H1 (cell line): ENCODE data around the gene TUBGCP2. TPM values are rescaled to one million over a fixed set of nuclear protein-coding genes. Genes with fewer than 3 reads are reported as not detected.

ENCODE experiments used
- CTCF ChIA-PET: fragments of 300-600 bp; sonication (Branson Sonifier 250); formaldehyde crosslinking; loops from one replicate; lab custom pipeline; 2021; ENCODE audit not compliant: partially characterized antibody; lab: Charles Lee
- POLR2A ChIA-PET: fragments of 300-600 bp; sonication (Branson Sonifier 250); formaldehyde crosslinking; loops from one replicate; lab custom pipeline; 2021; ENCODE audit warnings: inconsistent platforms; ENCODE audit not compliant: partially characterized antibody; lab: Charles Lee
- DNase-seq, 2 experiments: peaks; one replicate each; pipeline versions ENCODE4 v3.0.0 to v3.0.0-alpha.2; 2010 to 2022; ENCODE audit warnings: low spot score in 2 of 2, low read depth in 1 of 2, mixed read lengths in 1 of 2
- FAIRE-seq: peaks from 2 replicates; lab custom pipeline; 2011; peaks lifted over from hg19 to GRCh38; lab: Jason Lieb, UNC
- H2AFZ ChIP-seq: 2 replicates; pipeline ENCODE4 v1.8.1; 2012; ENCODE audit warnings: low read length, inconsistent platforms
- H2AK5ac ChIP-seq: 2 replicates; pipeline ENCODE4 v1.6.1; 2013; ENCODE audit warnings: low read depth, low read length
- H2BK120ac ChIP-seq: replicated peaks from 2 replicates; pipeline ENCODE3; 2013; ENCODE audit warnings: low read depth, low read length, inconsistent platforms
- H2BK12ac ChIP-seq: 2 replicates; pipeline ENCODE4 v1.6.1; 2013; ENCODE audit warnings: low read depth, low read length
- H2BK15ac ChIP-seq: 2 replicates; pipeline ENCODE4 v1.6.1; 2013; ENCODE audit warnings: low read length
- H2BK20ac ChIP-seq: 2 replicates; pipeline ENCODE4 v1.6.1; 2013; ENCODE audit warnings: low read length
- H2BK5ac ChIP-seq: 2 replicates; pipeline ENCODE4 v1.6.1; 2013; ENCODE audit warnings: low read depth, low read length
- H3K14ac ChIP-seq: 2 replicates; pipeline ENCODE4 v1.6.1; 2013; ENCODE audit warnings: inconsistent platforms; ENCODE audit not compliant: insufficient read length
- H3K18ac ChIP-seq: 2 replicates; pipeline ENCODE4 v1.6.1; 2013; ENCODE audit warnings: low read length; ENCODE audit errors: extremely low read depth
- H3K23ac ChIP-seq: 2 replicates; pipeline ENCODE4 v1.6.1; 2013; ENCODE audit warnings: inconsistent platforms; ENCODE audit not compliant: insufficient read length
- H3K23me2 ChIP-seq: 2 replicates; pipeline ENCODE4 v1.6.1; 2013; ENCODE audit warnings: low read depth, low read length
- H3K27ac ChIP-seq: 2 replicates; pipeline ENCODE4 v1.6.1; 2011; ENCODE audit warnings: low read depth, low read length, inconsistent platforms
- H3K27me3 ChIP-seq, 4 experiments: replicated peaks in 1 of 4; 1 replicate in 1 of 4; 2 replicates in 3 of 4; pipeline versions ENCODE4 v1.6.1 to v1.8.1; 2011 to 2013; ENCODE audit warnings: low read length in 3 of 4, mild to moderate bottlenecking in 3 of 4, inconsistent platforms in 2 of 4, mixed read lengths in 2 of 4, moderate library complexity in 1 of 4; ENCODE audit not compliant: control insufficient read depth in 3 of 4, insufficient read depth in 3 of 4; ENCODE audit errors: extremely low read depth in 1 of 4
- H3K36me3 ChIP-seq, 4 experiments: 2 replicates each; pipeline versions ENCODE4 v1.6.1 to v1.8.1; 2011 to 2013; ENCODE audit warnings: mild to moderate bottlenecking in 4 of 4, low read length in 3 of 4, moderate library complexity in 2 of 4, control low read depth in 1 of 4, inconsistent platforms in 1 of 4; ENCODE audit not compliant: insufficient read depth in 4 of 4, control insufficient read depth in 2 of 4
- H3K4ac ChIP-seq: replicated peaks from 2 replicates; pipeline ENCODE3; 2013; ENCODE audit warnings: low read length, low read depth, mixed read lengths, inconsistent platforms; ENCODE audit not compliant: insufficient read length
- H3K4me1 ChIP-seq, 4 experiments: replicated peaks in 1 of 4; 1 replicate in 1 of 4; 2 replicates in 3 of 4; pipeline versions ENCODE4 v1.6.1 to v1.8.1; 2011 to 2013; ENCODE audit warnings: low read length in 3 of 4, inconsistent platforms in 2 of 4, mixed read lengths in 1 of 4; ENCODE audit not compliant: insufficient read depth in 4 of 4, control insufficient read depth in 3 of 4
- H3K4me2 ChIP-seq, 2 experiments: 2 replicates each; pipeline versions ENCODE4 v1.6.1 to v1.8.1; 2011 to 2013; ENCODE audit warnings: low read depth in 2 of 2, low read length in 2 of 2, control low read depth in 1 of 2, inconsistent platforms in 1 of 2, mild to moderate bottlenecking in 1 of 2; ENCODE audit not compliant: insufficient read depth in 1 of 2
- H3K4me3 ChIP-seq, 4 experiments: fragments of 200-600, 300-600 bp in 1 of 4; sonication (generic), shearing (Covaris generic), sonication (Bioruptor Twin) in 1 of 4; 2 replicates each; pipeline versions ENCODE4 v1.5.1 to v1.8.1; 2011 to 2016; ENCODE audit warnings: low read length in 4 of 4, low read depth in 3 of 4, control low read depth in 2 of 4, inconsistent platforms in 2 of 4, mild to moderate bottlenecking in 2 of 4, mixed read lengths in 1 of 4, moderate library complexity in 1 of 4; ENCODE audit not compliant: insufficient read depth in 2 of 4; ENCODE audit errors: extremely low read depth in 1 of 4
- H3K56ac ChIP-seq: replicated peaks from 2 replicates; pipeline ENCODE3; 2013; ENCODE audit warnings: low read depth, mild to moderate bottlenecking, mixed read lengths, low read length, inconsistent platforms; ENCODE audit not compliant: insufficient read length
- H3K79me1 ChIP-seq: 2 replicates; pipeline ENCODE4 v1.6.1; 2013; ENCODE audit warnings: low read depth, low read length, control low read depth
- H3K79me2 ChIP-seq, 2 experiments: 2 replicates each; pipeline versions ENCODE4 v1.6.1 to v1.8.1; 2012 to 2013; ENCODE audit warnings: low read length in 2 of 2, mild to moderate bottlenecking in 2 of 2, inconsistent platforms in 1 of 2; ENCODE audit not compliant: insufficient read depth in 2 of 2, control insufficient read depth in 1 of 2
- H3K9ac ChIP-seq, 4 experiments: replicated peaks in 1 of 4; 1 replicate in 1 of 4; 2 replicates in 3 of 4; pipeline versions ENCODE4 v1.6.1 to v1.8.1; 2011 to 2013; ENCODE audit warnings: low read depth in 3 of 4, low read length in 3 of 4, control low read depth in 2 of 4, mild to moderate bottlenecking in 2 of 4, moderate library complexity in 2 of 4, inconsistent platforms in 1 of 4; ENCODE audit errors: extremely low read depth in 1 of 4
- H3K9me3 ChIP-seq, 2 experiments: 2 replicates each; pipeline versions ENCODE4 v1.6.1 to v1.8.1; 2012 to 2013; ENCODE audit warnings: mild to moderate bottlenecking in 2 of 2, moderate library complexity in 2 of 2, control low read depth in 1 of 2, inconsistent platforms in 1 of 2, low read depth in 1 of 2, low read length in 1 of 2, mixed read lengths in 1 of 2; ENCODE audit not compliant: insufficient read depth in 2 of 2
- H4K20me1 ChIP-seq, 2 experiments: replicated peaks in 1 of 2; 2 replicates each; pipeline versions ENCODE3 to v1.8.1; 2011 to 2013; ENCODE audit warnings: inconsistent platforms in 2 of 2, low read length in 2 of 2, mild to moderate bottlenecking in 1 of 2; ENCODE audit not compliant: insufficient read depth in 2 of 2, control insufficient read depth in 1 of 2
- H4K5ac ChIP-seq: 2 replicates; pipeline ENCODE4 v1.6.1; 2013; ENCODE audit warnings: low read length, low read depth, mixed read lengths, inconsistent platforms; ENCODE audit not compliant: insufficient read length
- H4K8ac ChIP-seq: 2 replicates; pipeline ENCODE4 v1.8.0; 2013; ENCODE audit warnings: mild to moderate bottlenecking, moderate library complexity, low read length, inconsistent platforms; ENCODE audit not compliant: insufficient read depth; ENCODE audit errors: extremely low read depth
- H4K91ac ChIP-seq: replicated peaks from 2 replicates; pipeline ENCODE3; 2013; ENCODE audit warnings: low read length, mixed read lengths, inconsistent platforms; ENCODE audit not compliant: insufficient read length
- ATF3 ChIP-seq: IDR thresholded peaks from 2 replicates; pipeline ENCODE4 v1.6.1; 2011; ENCODE audit warnings: low read depth, mild to moderate bottlenecking, low read length; ENCODE audit not compliant: insufficient read depth
- CBX5 ChIP-seq: fragments of 300-800, 300-1000 bp; sonication (generic); IDR thresholded peaks from 2 replicates; pipeline ENCODE4 v1.7.1; 2016; ENCODE audit warnings: antibody characterized with exemption, low read length, low read depth
- GTF2F1 ChIP-seq: IDR thresholded peaks from 2 replicates; pipeline ENCODE4 v1.6.1; 2012; ENCODE audit warnings: low read depth, low read length, improper control_type of control experiment, borderline replicate concordance
- HDAC6 ChIP-seq: IDR thresholded peaks from one replicate; pipeline ENCODE4 v1.7.1; 2012; ENCODE audit warnings: low read depth, mild to moderate bottlenecking, inconsistent platforms, low read length, moderate library complexity
- JUND ChIP-seq: IDR thresholded peaks from 2 replicates; pipeline ENCODE4 v1.6.1; 2011; ENCODE audit warnings: mild to moderate bottlenecking, improper control_type of control experiment, low read length
- KDM1A ChIP-seq: fragments of 200-600, 300-600 bp; sonication (generic); IDR thresholded peaks from 2 replicates; pipeline ENCODE4 v1.7.1; 2016; ENCODE audit warnings: mild to moderate bottlenecking, low read length, borderline replicate concordance
- KDM5A ChIP-seq: fragments of 200-600 bp; IDR thresholded peaks from 2 replicates; pipeline ENCODE4 v1.7.1; 2012; ENCODE audit warnings: mild to moderate bottlenecking, low read length, inconsistent platforms, mixed read lengths
- PHF8 ChIP-seq: fragments of 200-600 bp; sonication (generic); conservative IDR thresholded peaks from 2 replicates; pipeline ENCODE4 v1.7.1; 2012; ENCODE audit warnings: low read depth, mild to moderate bottlenecking, inconsistent platforms, low read length, moderate library complexity
- RNF2 ChIP-seq: fragments of 200-900, 300-1000 bp; sonication (generic); IDR thresholded peaks from 2 replicates; pipeline ENCODE4 v1.7.1; 2016; ENCODE audit warnings: borderline replicate concordance, low read depth, mild to moderate bottlenecking, antibody characterized with exemption, low read length; ENCODE audit not compliant: poor library complexity, severe bottlenecking; ENCODE audit errors: missing control alignments
- SIN3A ChIP-seq, 2 experiments: IDR thresholded peaks in 1 of 2; conservative IDR thresholded peaks in 1 of 2; 2 replicates each; pipeline ENCODE4 v1.6.1; 2011 to 2012; ENCODE audit warnings: low read length in 2 of 2, improper control_type of control experiment in 1 of 2, low read depth in 1 of 2, mild to moderate bottlenecking in 1 of 2
- SIRT6 ChIP-seq: IDR thresholded peaks from one replicate; pipeline ENCODE4 v1.7.1; 2012; ENCODE audit warnings: low read length, inconsistent platforms
- SUZ12 ChIP-seq: fragments of 200-600 bp; sonication (generic); IDR thresholded peaks from 2 replicates; pipeline ENCODE4 v1.6.1; 2012; ENCODE audit warnings: mild to moderate bottlenecking, inconsistent platforms, low read length, moderate library complexity, mixed read lengths
- TAF1 ChIP-seq: IDR thresholded peaks from 2 replicates; pipeline ENCODE4 v1.6.1; 2011; ENCODE audit warnings: mild to moderate bottlenecking, low read depth, low read length
- YY1 ChIP-seq: IDR thresholded peaks from 2 replicates; pipeline ENCODE4 v1.6.1; 2011; ENCODE audit warnings: low read depth, mild to moderate bottlenecking, low read length
- WGBS, 2 experiments: shearing (Covaris generic) in 1 of 2; methylation state at CpG; one replicate each; pipeline versions ENCODE4 v1.1.6 to v1.1.7; 2013 to 2015; ENCODE audit warnings: low lambda C conversion rate in 2 of 2, mixed read lengths in 2 of 2, inconsistent platforms in 1 of 2, low coverage in 1 of 2, missing lambda C conversion rate in 1 of 2; ENCODE audit not compliant: insufficient replicate concordance in 2 of 2, insufficient coverage in 1 of 2, insufficient read length in 1 of 2; ENCODE audit errors: extremely low coverage in 1 of 2, missing lambda C conversion rate in 1 of 2; 5-methylcytosine and 5-hydroxymethylcytosine counted together
- polyA plus RNA-seq, 7 experiments: library from polyadenylated mRNA; depleted of rRNA in 3 of 7; stranded (reverse) in 5 of 7; unstranded in 2 of 7; fragments of >200 nt in 5 of 7; fragments of 200-250 nt in 2 of 7; gene quantifications; 1 replicate in 5 of 7; 2 replicates in 1 of 7; 4 replicates in 1 of 7; pipeline versions ENCODE4 v1.2.1 to v1.2.3, GENCODE V29; 2011 to 2013; ENCODE audit warnings: missing spikeins in 2 of 7, mixed read lengths in 2 of 7
- total RNA-seq: library from RNA; stranded (reverse); fragmentation: NEBNext Ultra II Directional; extraction: Animal tissue kit (Norgen Biotek cat#: 25700); gene quantifications from 2 replicates; pipeline ENCODE4 v1.2.1, GENCODE V29; 2021

The TUBGCP2 gene
- total and polyA plus RNA-seq, 2 of the 8 experiments (the other 6 are each of a cell fraction or from before 2014, with no cell fraction given): 34.9 to 51.9 TPM

- no peak overlapping the region for H3K4me2 ChIP-seq
- H3K14ac ChIP-seq: no peak overlapping the region
- no peak overlapping the region for H3K9ac ChIP-seq
- H4K5ac ChIP-seq: no peak overlapping the region
- peaks cover 0 to 5% (median 1%) of the 10 kb centered on the region in 4 experiments; a peak in 4 of 7 replicates for H3K4me1 ChIP-seq
- H3K27ac ChIP-seq: no peak overlapping the region
- H3K9me3 ChIP-seq: no peaks in the 10 kb centered on the region
- H2AK5ac ChIP-seq: no peak overlapping the region
- H2BK120ac ChIP-seq: no peak overlapping the region
- no peak for TF ChIP-seq CBX5
- no peak for TF ChIP-seq GTF2F1
- TF ChIP-seq ATF3: no peak
- no peak for TF ChIP-seq HDAC6
- no peak for TF ChIP-seq YY1
- TF ChIP-seq JUND: no peak
- TF ChIP-seq SIRT6: no peak
- no peak for TF ChIP-seq PHF8
- no peak for TF ChIP-seq SIN3A (conservative IDR thresholded peaks at IDR 0.05 in 1 of 2, IDR thresholded peaks at IDR 0.05 in 1 of 2; ENCODE audit: low read depth in 1 of 2, low read length in 2 of 2)
- TF ChIP-seq KDM5A: no peak
- TF ChIP-seq KDM1A: no peak
- no peak for TF ChIP-seq TAF1
- TF ChIP-seq SUZ12: no peak
- no peak for TF ChIP-seq RNF2
- TF ChIP-seq, all 59 proteins: peak for 0
- peaks cover 3 to 5% of the 10 kb centered on the region in 2 experiments; a peak in 3 of 4 replicates for H3K79me2 ChIP-seq
- POLR2A ChIA-PET: no interaction called here
- peaks cover 10% of the 10 kb centered on the region; the same call in 1 of the 2 replicates for H3K23me2 ChIP-seq
- H2BK20ac ChIP-seq: no peak overlapping the region
- H3K4ac ChIP-seq: no peak overlapping the region
- peaks cover 3 to 5% of the 10 kb centered on the region in 2 experiments for H4K20me1 ChIP-seq
- H3K27me3 ChIP-seq: no peaks in the 10 kb centered on the region
- H3K79me1 ChIP-seq: 0 out of 2 replicates have a peak, but pooled peaks cover 4% of the 10 kb centered on the region
- WGBS, 2 experiments: 87% methylated on average over 9 of the region's 9 CpGs; no CpG with 5 or more reads in 1 of the 2 experiments
- DNase-seq (no peak), FAIRE-seq (no peak)
- no peak overlapping the region for H4K8ac ChIP-seq
- no peak overlapping the region for H2BK15ac ChIP-seq
- no peak overlapping the region for H3K18ac ChIP-seq
- H2BK5ac ChIP-seq: no peak overlapping the region
- no peak overlapping the region for H3K56ac ChIP-seq
- no peak overlapping the region for H2BK12ac ChIP-seq
- CTCF ChIA-PET: no interaction called here
- peaks cover 4 to 22% (median 6%) of the 10 kb centered on the region in 4 experiments; a peak in 7 of 8 replicates for H3K36me3 ChIP-seq
- no peak overlapping the region for H2AFZ ChIP-seq
- no peak overlapping the region for H3K4me3 ChIP-seq
- H4K91ac ChIP-seq: no peak overlapping the region
- H3K23ac ChIP-seq: no peak overlapping the region
Measured at GRCh38 chr10:133312769-133313145, 4.1 kb upstream of the TUBGCP2 start.
